HG02938 (cell line): Measurements from ENCODE around the gene ALOX5.
"Not testable (repeated sequence)": the region's sequence is repeated elsewhere in the genome, so short reads cannot be mapped to it uniquely, and the experiment has no call there.

Source experiments
- ATAC-seq: cut with Tn5 transposase; IDR thresholded peaks from one replicate; pipeline ENCODE4 v1.9.1; 2021; ENCODE audit warnings: mild to moderate bottlenecking, moderate library complexity; ENCODE audit not compliant: unreplicated experiment

Gene ALOX5

DNA sequence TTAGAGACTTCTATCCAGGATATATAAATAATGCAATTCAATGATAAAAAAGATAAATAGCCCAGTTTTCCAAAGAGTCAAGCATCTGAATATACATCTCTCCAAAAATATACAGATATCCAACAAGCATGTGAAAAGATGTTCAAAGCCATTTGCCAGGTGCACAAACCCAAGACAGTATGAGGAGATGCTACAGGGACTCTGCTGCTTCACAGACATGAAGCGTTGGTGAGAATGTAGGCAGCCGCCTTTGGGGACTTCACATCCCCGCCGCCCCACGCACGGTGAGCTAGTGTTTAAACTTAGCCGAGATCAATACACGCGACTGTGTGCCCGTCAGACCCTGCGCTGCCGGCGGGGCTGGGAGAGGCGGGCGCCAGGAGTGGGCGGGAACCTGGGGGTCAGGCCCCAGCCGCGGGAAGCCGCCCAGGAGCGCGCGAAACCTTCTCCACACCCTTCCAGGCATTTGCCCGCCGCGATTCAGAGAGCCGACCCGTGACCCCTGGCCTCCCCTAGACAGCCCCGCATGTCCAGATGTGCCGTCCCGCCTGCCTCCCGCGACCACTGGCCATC, 927 bp upstream of the ALOX5 start:
- ATAC-seq, result peak; percentile 25

DNA sequence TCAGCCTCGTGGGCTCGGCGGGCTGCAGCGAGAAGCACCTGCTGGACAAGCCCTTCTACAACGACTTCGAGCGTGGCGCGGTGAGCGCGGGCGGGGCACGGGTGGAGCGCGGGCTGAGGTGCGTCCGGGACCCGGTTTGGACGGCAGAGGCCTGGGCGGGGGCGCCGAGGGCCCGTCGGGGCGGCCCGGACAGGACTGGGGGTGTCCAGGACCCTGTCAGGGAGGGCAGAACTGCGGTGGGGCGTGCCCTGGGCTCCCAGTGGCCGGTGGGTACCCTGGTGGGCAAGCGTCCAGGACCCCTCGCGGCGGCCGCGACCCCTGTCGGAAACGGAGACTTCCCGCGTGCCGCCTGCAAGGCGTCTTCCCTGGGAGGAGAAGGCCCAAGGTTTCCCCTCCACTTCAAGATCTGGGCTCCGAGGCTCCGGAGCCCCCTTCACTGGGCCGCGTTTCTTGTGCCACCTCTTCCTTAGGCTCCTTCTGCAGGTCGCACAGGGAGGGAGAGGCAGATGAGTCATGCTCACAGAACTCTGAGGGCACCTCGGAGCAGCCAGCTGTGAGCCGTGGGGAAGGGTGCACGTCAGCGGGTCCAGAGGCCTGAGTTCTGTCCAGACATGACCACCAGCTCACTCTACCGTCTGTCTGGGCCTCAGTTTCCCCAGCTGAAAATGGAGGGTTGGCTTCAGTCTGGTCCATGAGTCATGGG, 485 bp downstream of the ALOX5 start:
- ATAC-seq, result peak; percentile 27

DNA sequence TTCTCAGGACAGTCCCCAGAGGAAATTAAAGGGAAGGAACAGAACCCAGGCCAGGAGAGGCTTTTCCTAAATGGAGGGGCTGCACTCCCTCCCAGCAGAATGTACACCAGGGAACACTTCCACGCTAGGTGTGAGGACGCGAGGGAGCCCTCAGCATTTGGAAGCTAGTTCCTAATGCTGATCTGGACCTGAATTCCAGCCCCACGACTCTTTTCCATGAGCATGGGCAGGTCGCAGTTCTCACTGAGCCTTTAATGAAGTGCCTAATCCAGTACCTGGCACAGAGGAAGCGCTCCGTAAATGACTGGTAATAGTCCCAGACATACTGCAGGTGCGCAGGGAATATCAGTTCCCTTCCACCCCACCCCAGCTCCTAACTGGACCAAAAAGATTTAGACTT, 1.1 kb downstream of the ALOX5 start:
- ATAC-seq, result no peak

DNA sequence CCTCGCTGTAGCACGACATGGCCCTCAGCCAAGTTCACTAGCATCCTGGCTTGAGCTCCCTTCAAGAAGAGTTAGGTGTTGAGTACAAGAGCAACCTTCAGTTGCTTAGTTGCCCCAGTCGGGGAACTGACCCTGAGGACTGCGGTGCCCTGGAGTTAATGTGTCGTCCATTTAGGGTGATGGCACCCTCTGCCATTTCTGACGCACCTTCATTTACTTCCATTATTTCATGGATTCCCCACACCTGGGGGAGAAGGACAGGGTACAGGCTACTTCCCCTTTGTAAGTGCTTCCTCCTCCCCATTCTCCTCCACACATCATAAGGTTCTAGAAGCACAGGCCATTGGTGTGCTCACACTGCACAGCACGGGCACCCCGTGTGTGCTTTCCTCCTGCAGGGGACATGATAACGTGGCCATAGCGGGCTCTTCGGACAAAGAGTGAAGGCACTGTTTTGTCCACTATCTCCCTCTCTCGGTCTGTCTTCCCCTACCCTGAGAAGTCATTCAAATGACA, 1.8 kb downstream of the ALOX5 start:
- ATAC-seq, result no peak

DNA sequence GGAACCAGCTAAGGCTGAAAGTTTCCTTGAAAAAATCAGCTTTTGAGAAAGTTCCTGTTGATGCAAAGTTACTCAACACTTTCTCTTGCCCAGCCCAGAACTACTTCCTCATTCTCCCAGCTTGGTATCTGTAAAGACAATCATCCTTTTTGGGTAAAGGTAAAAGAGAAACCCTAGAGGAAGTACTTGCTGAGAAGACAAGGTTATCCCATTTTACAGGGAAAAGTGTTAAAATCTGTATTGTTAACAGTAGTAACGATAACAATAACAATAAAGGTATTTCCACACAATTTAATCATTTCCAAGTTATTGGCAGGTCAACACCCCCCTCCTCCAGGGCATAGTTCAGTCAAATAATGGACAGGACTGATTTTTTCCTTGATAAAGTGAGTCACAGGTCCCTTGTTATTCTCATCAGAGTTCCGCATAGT, 2.4 kb downstream of the ALOX5 start:
- ATAC-seq, result no peak

DNA sequence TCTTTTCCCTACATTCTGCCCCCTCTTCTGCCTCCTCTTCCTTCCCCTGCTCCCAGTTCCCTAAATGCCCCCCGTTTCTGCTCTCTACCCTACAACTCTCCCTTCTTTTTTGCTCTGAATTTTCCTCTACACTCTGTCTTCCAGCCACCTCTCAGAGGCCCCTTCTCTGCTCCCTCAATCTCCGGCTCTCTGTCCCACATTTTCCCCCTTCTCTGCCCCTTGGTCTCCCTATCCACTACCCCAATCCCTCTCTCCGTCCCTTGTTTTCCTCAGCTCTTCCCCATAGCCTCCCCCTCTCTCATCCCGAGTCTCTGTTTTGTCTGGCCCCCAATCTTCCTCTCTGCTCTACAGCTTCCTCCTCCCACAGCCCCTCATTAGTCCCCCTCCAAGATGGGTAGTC, 3.3 kb downstream of the ALOX5 start:
- no peak for ATAC-seq

DNA sequence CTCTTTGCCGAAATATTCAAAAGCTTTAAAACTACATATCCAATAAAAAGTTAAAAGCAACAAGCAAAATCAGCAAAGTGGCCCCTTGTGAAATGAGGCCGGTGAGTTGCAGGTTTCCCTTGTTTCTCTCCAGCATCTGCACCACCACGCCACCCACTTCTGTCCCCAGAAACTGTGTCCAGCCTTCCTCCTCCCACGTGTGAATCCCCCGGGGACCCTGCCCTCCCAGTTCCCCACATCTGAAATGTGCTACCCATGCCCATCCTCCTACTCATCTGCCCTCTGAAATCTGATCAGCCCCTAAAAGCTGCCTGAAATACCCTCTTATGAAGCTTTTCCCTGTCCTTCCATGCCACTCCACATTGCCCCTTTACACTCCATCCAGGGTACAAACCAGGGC, 3.8 kb downstream of the ALOX5 start:
- no peak for ATAC-seq

DNA sequence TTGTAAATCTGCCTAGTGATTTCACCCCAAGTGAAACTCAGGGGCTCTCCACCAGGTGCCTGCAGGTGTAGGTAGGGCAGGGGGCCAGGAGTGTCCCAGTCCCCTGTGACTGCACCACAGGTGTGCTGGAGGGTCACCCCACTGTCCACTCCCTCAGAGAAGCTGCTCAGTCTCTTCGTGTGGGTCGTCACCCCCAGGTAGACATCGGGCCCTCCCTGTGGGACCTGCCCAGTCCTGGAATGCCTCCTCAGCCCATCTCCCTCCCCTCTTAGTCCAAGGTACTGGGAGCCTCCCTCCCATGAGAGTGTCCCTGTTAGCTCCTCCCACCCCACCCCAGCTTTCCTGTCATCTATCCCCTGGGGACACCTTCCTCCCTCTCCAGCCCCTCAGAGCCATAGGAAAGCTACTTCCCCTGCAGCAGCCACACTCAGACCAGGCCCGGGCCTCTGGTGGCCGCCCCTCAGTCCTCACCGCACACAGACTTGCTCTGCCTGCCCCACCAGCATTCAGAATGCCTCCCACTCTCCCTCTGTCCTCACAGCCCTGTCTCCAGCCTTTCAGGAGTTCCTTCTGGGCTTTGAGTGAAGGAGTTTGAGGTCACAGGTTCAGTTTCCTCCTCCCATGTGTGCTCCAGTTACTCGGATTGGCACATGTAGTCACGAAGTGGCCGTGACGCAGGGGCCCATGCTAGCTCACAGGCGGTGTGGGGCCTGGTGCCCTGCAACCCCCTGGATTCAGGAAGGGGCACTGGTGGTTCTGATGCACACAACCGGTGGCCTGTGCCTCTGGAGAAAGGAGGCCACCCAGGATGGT, 5.1 kb downstream of the ALOX5 start:
- ATAC-seq, result no peak

DNA sequence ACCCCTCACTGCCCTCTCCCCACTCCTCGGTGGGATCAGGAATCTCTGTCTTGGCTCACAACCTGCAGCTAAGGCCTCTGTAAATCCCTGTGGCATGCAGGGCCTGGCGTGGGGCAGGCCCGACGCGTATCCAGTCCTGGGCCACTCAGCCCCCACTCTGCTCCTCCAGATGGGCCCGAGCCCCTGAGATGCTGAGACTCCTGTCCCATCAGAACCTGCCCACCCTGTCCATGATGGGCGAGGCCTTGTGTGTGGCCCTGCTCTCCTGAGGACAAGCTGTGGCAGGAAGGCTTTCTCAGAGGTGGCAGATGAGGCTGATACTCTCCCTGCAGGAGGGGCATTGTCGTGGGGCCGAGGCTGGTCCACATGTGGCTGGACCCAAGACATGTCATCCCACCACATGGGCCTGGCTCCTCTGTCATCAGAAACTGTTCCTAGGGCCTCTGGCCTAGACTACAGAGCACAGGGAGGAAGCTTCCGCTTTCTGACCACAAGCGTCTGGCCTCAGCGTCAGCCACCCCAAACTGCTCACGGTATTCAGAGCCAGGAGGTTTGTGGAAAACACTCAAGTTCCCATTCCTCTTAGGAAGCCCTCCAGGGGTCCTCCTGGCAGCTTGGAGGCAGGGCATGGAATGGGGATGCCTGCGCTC, 6.0 kb downstream of the ALOX5 start:
- ATAC-seq, result no peak

DNA sequence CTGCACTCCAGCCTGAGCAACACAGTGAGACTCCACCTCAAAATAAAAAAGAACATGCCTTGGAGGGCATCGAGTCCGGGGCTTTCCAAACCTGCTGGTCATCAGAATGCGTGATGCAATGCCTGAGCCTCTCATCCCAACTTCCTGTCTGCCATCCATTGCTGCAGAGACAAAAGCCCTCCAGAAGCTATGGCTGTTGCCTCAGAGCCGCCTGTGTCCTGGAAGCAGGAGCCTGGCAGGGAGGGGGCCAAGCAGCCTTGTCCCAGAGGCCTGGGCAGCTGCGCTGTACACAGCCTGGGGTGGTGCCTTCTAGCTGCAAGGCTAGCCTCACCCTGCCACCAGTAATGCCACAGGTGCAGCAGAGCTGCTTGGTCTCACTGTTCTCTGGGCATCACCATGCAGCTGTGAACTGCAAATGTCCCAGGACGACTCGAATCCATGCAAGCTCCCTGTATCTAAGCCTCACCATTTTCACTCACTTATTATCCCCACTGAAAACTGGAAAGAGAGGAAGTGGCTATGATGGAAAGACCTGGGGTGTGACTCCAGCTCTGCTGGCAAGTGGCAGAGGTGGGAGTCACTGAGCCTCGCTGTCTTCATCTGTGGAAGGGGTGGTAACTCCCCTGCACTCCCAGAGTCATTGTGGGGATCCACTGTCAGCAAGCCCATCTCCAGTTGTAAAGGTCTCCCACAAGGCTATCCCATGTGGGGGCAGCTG, 7.0 kb downstream of the ALOX5 start:
- no peak for ATAC-seq

DNA sequence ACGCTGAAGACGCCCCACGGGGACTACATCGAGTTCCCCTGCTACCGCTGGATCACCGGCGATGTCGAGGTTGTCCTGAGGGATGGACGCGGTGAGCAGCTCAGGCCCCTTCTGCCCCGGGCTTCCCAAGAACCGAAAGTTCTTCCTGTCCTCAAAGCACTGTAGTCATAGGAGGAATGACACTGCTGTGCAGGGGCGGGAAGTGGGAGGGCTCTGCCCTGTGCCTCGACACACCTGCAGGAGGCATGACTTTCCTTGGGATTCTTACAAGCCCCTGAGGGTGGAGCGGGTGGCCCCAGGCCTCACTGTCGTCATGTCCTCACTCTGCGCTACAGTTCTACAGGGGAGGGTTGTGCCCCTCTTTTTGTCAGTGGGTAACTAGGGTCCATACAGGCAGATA, 8.6 kb downstream of the ALOX5 start:
- no peak for ATAC-seq

DNA sequence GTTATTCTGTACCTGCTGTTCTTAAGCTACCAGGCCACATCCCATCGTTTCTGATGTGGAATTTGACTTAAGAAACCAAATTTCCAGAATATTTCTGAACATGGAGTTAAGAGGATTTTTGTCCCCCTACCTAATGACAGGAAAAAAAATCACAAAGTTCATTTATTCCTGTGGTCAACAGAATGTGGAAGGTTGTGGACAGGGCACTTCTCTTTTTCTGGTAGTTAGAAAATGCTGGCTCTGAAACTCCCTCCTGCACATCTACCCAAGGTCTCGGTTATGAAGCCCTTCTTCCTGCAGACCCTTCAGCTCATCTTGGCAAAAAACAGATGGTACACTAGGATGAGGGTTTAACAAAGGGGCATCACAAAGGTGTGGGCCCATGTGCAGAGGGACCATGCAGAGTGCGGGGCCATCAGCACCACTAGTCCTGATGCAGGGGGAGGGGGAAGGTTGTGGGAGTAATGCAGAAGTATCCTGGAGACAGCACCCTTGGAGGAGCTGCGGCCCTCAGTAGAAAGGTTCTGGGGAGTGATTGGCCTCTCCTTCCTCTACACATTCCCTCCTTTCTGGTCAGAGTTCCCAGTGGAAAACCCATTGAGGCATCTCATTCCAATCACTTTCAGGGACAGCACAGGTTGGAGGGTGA, 9.8 kb downstream of the ALOX5 start:
- ATAC-seq, result no peak

DNA sequence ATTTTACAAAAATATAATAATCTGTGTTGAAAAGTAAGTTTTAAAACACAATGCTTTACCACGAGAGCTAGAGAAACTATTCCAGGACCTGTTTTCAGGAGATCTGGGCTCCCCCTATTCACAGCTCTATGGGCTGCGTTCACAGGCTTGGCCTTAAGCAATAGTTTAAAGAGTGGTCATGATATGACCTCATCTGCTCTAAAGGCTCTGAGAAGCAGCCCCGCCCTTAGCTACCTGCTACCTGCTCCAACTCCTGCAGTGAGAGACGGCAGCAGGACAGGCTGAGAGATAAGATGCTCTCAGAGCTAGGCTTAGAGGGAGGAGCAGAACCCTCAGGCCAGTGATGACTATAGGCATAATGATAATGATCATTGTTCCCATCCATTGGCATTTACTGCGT, 12.6 kb downstream of the ALOX5 start:
- no peak for ATAC-seq

DNA sequence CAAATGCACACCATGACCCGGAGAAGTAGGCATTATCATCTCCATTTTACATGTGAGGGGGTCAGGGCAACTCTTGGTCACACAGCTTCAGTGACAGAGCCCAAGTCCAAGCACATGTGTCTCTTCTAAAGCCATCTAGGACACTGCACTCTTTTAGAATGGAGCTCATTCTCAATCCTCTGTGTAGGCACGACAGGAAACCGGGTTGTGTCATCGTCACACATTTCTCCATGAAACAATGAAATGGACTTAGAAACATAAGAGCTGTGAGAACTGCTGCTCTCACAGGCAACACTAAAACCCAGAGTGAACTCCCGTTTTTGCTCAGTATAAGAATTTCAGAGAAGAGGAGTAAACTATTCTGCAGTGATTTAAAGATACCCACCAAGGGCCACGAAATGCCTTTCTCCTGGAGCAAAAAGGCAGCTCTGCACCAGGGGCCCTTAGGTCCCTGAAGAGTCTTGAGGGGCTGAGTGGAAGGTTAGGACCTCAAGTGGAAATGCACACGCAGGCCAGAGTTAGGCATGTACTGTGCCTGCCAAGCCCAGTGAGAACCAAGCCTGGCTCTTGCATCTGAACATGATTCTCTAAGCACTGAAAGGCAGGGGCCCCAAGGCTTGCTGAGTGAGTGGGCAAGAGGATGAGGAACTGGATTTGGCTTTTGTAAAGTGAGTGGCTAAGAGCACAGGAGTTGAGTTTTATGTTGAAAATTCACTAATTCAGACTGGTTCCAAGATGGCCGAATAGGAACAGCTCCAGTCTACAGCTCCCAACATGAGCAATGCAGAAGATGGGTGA, 13.3 kb downstream of the ALOX5 start:
- ATAC-seq, result no peak

DNA sequence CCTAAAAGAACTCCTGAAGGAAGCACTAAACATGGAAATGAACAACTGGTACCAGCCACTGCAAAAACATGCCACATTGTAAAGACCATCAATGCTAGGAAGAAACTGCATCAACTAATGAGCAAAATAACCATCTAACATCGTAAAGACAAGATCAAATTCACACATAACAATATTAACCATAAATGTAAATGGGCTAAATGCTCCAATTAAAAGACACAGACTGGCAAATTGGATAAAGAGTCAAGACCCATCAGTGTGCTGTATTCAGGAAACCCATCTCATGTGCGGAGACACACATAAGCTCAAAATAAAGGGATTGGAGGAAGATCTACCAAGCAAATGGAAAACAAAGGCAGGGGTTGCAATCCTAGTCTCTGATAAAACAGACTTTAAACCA, 15.7 kb downstream of the ALOX5 start:
- not testable (repeated sequence) for ATAC-seq

DNA sequence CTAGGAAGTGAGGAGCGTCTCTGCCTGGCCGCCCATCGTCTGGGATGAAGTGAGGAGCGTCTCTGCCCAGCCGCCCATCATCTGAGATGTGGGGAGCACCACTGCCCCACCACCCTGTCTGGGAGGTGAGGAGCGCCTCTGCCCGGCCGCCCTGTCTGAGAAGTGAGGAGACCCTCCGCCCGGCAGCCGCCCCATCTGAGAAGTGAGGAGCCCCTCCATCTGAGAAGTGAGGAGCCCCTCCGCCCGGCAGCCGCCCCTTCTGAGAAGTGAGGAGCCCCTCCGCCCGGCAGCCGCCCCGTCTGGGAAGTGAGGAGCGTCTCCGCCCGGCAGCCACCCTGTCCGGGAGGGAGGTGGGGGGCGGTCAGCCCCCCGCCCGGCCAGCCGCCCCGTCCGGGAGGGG, 17.6 kb downstream of the ALOX5 start:
- ATAC-seq, result not testable (repeated sequence)

DNA sequence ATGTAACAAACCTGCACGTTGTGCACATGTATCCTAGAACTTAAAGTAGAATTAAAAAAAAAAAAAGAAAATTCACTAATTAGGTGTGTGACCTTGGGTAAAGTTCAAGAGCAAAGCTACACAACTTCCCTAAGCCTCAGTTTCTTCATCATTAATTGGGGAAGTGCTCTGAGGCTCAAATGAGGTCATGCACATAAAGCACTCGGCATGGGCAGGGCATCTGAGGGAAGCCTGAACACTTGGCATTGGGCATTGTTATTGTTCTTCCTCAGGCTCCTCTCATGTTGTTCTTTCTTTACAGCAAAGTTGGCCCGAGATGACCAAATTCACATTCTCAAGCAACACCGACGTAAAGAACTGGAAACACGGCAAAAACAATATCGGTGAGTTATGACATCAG, 21.5 kb downstream of the ALOX5 start:
- ATAC-seq, result no peak

DNA sequence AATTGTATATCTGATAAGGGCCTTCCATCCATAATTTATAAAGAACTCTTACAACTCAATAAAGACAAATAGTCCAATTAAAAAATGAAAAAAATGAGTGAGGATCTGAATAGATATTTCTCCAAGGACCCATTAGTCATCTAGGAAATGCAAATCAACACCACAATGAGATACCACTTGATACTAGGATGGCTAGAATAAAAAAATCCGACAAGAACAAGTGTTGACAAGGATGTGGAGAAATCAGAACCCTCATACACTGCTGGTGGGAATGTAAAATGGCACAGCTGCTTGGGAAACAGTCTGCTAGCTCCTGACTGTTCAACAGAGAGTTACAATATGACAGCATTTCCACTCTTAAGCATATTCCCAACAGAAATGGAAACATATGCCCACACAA, 24.6 kb downstream of the ALOX5 start:
- ATAC-seq, result no peak

DNA sequence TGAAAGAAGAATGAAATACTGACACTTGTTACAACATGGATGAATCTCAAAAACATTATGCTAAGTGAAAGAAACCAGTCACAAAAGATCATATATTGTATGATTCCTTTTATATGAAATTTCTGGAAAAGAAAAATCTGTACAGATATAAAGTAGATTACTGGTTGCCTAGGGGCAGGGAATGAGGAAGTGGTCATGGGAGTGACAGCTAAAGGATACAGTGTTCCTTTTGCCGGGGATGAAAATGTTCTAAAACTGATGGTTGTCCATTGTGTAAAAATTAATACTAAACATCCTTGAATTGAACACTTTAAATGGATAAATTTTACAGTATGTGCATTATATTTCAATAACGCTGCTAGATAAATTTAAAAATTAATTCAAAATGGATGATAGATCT, 25.1 kb downstream of the ALOX5 start:
- no peak for ATAC-seq
